ENCODE results near the gene TRAK2.

- TF ChIP-seq CTCF (IDR thresholded peaks at IDR 0.05 in 8 of 11, conservative IDR thresholded peaks at IDR 0.05 in 3 of 11) (no peak), POLR2AphosphoS5 (IDR thresholded peaks at IDR 0.05) (no peak)
Measured at GRCh38 chr2:201404699-201405280, 46.5 kb downstream of the TRAK2 start.
